Activated CD8-positive, alpha-beta T cell treated with anti-CD3 and anti-CD28 coated beads for 36 hours (primary cell): Measurements from ENCODE around the gene SLC6A13. TPM values are rescaled to one million over a fixed set of nuclear protein-coding genes. Genes with fewer than 3 reads are reported as not detected.

Source experiments
- ATAC-seq: fragments of 200-7000 bp; cut with Tn5 transposase; one replicate; pipeline ENCODE4 v1.10.0; 2021; ENCODE audit warnings: mild to moderate bottlenecking, moderate library complexity
- CTCF ChIA-PET: fragments of 350-600 bp; sonication (Branson Sonifier 250); formaldehyde crosslinking; loops from one replicate; lab custom pipeline; 2021; ENCODE audit warnings: antibody characterized with exemption; lab: Charles Lee
- POLR2A ChIA-PET: fragments of 350-600 bp; sonication (Branson Sonifier 250); formaldehyde crosslinking; loops from one replicate; lab custom pipeline; 2021; ENCODE audit warnings: antibody characterized with exemption; lab: Charles Lee
- DNase-seq: peaks from one replicate; pipeline ENCODE4 v3.0.0-alpha.2; 2020
- H3K27ac Mint-ChIP-seq: one replicate; pipeline ENCODE4 v1.8.0; 2021; ENCODE audit warnings: mild to moderate bottlenecking, mixed read lengths
- H3K27me3 Mint-ChIP-seq: one replicate; pipeline ENCODE4 v1.8.0; 2021; ENCODE audit warnings: mixed read lengths
- H3K36me3 Mint-ChIP-seq: one replicate; pipeline ENCODE4 v1.8.0; 2021; ENCODE audit warnings: low read depth, mixed read lengths
- H3K4me1 Mint-ChIP-seq: one replicate; pipeline ENCODE4 v1.8.0; 2021; ENCODE audit warnings: low read depth, mixed read lengths
- H3K4me3 Mint-ChIP-seq: one replicate; pipeline ENCODE4 v1.8.0; 2021; ENCODE audit warnings: mild to moderate bottlenecking, moderate library complexity, mixed read lengths
- H3K9me3 Mint-ChIP-seq: one replicate; pipeline ENCODE4 v1.8.0; 2021; ENCODE audit warnings: mixed read lengths
- intact Hi-C: fragments of 100-400 bp; cut with micrococcal nuclease; formaldehyde crosslinking; loops from one replicate; pipeline ENCODE4 v1.10.0; 2022
- total RNA-seq, 2 experiments: library from RNA; stranded (reverse); gene quantifications; one replicate each; pipeline ENCODE4 v1.2.3, GENCODE V29; 2021
- TF ChIP-seq, protein P1 (sequence below): fragments of 200-600 bp; IDR thresholded peaks from one replicate; pipeline ENCODE4 v1.8.0; 2022; ENCODE audit warnings: antibody characterized with exemption, mild to moderate bottlenecking

The SLC6A13 gene
- total RNA-seq, 2 experiments from 2014 or later = not detected

DNA sequence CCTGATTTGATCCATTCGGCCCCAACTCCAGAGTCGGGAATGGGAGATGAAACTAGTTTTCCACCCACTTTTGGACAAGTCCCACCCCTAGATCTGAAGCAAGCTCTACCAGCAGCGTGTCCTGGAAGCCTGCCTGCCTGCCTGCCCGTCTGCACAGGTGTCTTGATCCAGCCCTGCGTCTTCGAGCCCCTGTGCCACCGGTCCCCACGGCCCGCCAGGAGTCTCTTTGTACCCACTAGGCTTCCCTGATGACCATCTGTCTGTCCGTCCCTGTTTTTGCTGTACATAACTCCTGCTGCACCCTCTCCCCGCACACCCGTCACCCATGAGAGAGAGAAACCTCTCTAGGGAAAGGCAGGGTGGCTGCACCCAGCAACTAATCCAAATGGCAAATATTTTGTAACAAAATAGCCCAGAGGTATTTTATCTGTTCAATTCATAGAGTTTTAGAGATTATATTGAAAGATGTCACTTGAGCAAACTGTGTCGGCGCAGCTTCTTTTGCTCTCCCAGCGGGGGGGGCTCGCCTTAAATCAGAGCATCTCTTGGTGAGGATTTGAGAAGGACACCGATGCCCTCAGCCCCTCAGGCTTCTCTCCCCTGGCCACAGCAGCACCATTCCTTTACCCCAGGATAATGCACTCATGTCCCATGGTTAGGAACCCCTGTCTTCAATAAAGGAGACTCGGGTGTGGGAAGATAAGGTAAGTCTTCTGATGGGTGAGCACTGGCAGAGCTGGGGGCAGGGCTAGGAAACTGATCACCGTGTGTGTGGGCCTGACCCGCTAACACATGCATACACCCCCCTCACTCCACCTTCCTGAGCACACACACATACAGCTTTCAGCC lies 84.4 kb downstream of the SLC6A13 start:
- Mint-ChIP-seq H3K27me3 (peaks cover 6% of the 10 kb centered on the region), H3K9me3 (no peaks in the 10 kb centered on the region), H3K4me1 (peaks cover 7% of the 10 kb centered on the region), H3K4me3 (no peak overlapping the region), H3K36me3 (no peaks in the 10 kb centered on the region), H3K27ac (no peak overlapping the region)
- ATAC-seq = no peak
- ChIA-PET CTCF (interaction anchor here (1.3 kb wide), 1 partner anchor 11 kb away, joined by 4 read pairs; no protein-coding TSS in a partner anchor), POLR2A (interaction anchor here (1.5 kb wide), 1 partner anchor 12 kb away, joined by 4 read pairs; no protein-coding TSS in a partner anchor)
- intact Hi-C loops = no loop called here
- no peak for DNase-seq
- TF ChIP-seq, protein P1, sequence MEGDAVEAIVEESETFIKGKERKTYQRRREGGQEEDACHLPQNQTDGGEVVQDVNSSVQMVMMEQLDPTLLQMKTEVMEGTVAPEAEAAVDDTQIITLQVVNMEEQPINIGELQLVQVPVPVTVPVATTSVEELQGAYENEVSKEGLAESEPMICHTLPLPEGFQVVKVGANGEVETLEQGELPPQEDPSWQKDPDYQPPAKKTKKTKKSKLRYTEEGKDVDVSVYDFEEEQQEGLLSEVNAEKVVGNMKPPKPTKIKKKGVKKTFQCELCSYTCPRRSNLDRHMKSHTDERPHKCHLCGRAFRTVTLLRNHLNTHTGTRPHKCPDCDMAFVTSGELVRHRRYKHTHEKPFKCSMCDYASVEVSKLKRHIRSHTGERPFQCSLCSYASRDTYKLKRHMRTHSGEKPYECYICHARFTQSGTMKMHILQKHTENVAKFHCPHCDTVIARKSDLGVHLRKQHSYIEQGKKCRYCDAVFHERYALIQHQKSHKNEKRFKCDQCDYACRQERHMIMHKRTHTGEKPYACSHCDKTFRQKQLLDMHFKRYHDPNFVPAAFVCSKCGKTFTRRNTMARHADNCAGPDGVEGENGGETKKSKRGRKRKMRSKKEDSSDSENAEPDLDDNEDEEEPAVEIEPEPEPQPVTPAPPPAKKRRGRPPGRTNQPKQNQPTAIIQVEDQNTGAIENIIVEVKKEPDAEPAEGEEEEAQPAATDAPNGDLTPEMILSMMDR = no peak

DNA sequence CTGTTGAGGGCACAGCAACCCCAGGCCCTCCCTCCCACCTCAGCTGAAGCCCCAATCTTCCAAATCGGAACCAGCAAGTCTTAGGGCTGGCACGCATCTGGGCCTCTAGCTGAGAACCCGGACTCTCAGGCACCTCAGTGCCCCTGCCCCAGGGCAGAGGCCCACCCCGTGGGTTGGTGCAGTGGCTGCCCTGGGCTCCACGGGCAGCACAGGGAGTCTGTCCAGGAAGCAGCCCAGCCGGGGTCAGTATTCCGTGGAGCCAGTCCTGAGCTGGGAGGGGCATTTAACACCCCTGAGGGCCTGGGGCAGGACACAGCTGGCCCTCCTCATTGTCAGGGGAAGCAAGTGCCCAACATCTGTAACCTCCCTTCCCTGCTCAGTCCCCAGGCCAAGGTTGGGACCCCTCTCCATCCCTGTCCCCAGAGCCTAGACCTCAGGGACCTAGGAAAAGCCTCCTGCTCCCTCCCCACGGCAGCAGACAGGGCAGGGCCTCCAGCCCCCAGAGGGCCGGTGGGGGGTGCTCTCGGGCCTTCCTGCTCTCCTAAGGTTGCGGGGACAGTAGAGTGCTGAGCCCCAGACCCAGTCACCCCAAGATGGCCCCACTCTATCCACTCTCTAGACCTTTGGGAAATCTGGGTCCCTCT lies 85.2 kb downstream of the SLC6A13 start:
- CTCF ChIA-PET = interaction anchor here (1.3 kb wide), 1 partner anchor 12 kb away, joined by 4 read pairs; no protein-coding TSS in a partner anchor
- Mint-ChIP-seq H3K9me3 (no peaks in the 10 kb centered on the region), H3K4me1 (peaks cover 7% of the 10 kb centered on the region), H3K27me3 (peaks cover 3% of the 10 kb centered on the region), H3K4me3 (no peak overlapping the region), H3K27ac (no peak overlapping the region), H3K36me3 (no peaks in the 10 kb centered on the region)
- no peak for ATAC-seq
- TF ChIP-seq, protein P1 = no peak
- intact Hi-C loops = no loop called here
- POLR2A ChIA-PET = no interaction called here
- no peak for DNase-seq

DNA sequence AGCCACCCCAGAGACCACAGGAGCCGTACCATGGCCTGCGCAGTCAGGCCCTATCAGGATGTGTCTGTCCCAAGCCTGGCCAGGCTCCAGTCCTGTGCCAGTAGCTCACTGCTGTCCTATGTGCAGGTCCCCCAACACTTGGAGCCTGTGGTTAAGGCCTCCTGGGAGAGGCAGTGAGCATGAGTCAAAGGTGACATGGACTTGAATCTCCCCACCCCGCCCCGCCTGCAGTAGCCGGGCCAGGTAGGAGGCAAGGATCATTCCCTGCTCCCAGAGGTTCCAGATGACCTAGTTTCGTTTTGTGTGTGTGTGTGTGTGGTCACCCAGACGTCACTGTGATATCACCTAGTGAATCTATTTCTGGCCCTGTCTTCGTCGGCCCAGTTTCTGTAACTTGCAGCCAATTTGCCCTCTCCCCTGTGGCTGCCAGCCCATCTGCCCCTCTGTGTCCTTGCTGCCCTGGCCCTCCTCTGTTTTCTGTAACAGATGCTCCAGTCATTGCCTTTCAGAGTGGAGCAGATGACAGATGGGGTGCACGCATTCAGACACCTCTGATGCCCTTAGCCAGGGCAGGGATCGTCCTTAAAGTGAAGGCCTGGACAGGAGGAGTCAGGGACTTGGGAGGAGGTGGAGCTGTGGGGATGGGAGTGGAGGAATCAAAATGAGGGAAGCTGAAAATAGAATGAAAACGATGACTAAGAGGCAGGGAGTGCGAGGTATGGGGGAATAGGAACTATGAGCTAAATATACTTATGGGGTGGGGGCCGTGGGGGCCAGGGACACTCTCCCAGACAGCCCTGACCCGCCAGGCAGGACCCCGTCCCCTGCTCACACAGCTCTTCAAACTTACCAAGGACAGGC lies 86.1 kb downstream of the SLC6A13 start:
- no peak for ATAC-seq
- no peaks in the 10 kb centered on the region for H3K36me3 Mint-ChIP-seq

DNA sequence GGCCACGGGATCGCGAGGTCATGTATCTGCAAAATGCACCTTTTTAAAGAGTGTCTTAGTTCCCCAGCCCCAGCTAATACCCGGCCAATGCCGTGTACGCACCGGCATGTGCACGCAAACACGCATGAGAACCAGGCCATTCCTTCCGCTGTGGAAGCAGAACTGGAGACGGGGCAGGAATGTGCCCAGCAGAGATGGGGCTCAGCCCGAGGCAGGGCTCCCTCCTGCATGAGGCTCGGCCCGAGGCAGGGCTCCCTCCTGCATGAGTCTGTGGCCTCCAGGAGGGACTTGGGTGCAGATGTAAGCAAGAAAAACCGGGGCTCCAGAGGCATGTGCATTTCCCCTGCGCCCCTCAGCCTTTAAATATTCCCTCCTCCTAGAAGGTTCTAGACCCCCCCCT lies 86.9 kb downstream of the SLC6A13 start:
- ChIA-PET POLR2A (interaction anchor here (0.6 kb wide), 1 partner anchor 131 kb away, joined by 3 read pairs; no protein-coding TSS in a partner anchor), CTCF (no interaction called here)
- no peak for DNase-seq
- Mint-ChIP-seq H3K36me3 (no peaks in the 10 kb centered on the region), H3K4me1 (peaks cover 7% of the 10 kb centered on the region), H3K9me3 (no peaks in the 10 kb centered on the region), H3K27me3 (peaks cover 3% of the 10 kb centered on the region), H3K27ac (no peak overlapping the region), H3K4me3 (no peak overlapping the region)
- TF ChIP-seq, protein P1 = no peak
- intact Hi-C loops = no loop called here
- ATAC-seq = no peak

More for the DNA sequence above, 86.1 kb downstream of the SLC6A13 start:
- Mint-ChIP-seq H3K9me3 (no peaks in the 10 kb centered on the region), H3K4me1 (peaks cover 7% of the 10 kb centered on the region), H3K27me3 (peaks cover 3% of the 10 kb centered on the region), H3K4me3 (no peak overlapping the region), H3K27ac (no peak overlapping the region)
- CTCF ChIA-PET = interaction anchor here (1.3 kb wide), 1 partner anchor 12 kb away, joined by 4 read pairs; no protein-coding TSS in a partner anchor
- TF ChIP-seq, protein P1 = no peak
- intact Hi-C loops = no loop called here
- DNase-seq = no peak
- POLR2A ChIA-PET = no interaction called here
